GM12878 (cell line): ENCODE results near the gene GPX7. TPM values are rescaled to one million over a fixed set of nuclear protein-coding genes. Genes with fewer than 3 reads are reported as not detected.
A peak's percentile ranks its signal among the peaks of the same experiment; 100 is the strongest.

ENCODE experiments used
- ATAC-seq: fragments of 200-7000 bp; cut with Tn5 transposase; 3 replicates; pipeline ENCODE4 v1.9.1; 2020; ENCODE audit warnings: mild to moderate bottlenecking, moderate library complexity
- BruUV-seq: library from RNA; stranded (reverse); fragments of 400-500 nt; replicated peaks from 2 replicates; lab custom pipeline; 2021; lab: Mats Ljungman, UMichigan
- CTCF ChIA-PET: fragments of 300-600 bp; sonication (Branson Sonifier 250); formaldehyde crosslinking; extraction: SDS; loops from one replicate; lab custom pipeline; 2021; ENCODE audit warnings: inconsistent platforms; lab: Yijun Ruan, JAX
- POLR2A ChIA-PET: fragments of 350-600 bp; formaldehyde crosslinking; extraction: SDS; loops from one replicate; lab custom pipeline; 2021; ENCODE audit warnings: inconsistent platforms; lab: Charles Lee
- RAD21 ChIA-PET: fragments of 300-600 bp; sonication (Branson Sonifier 250); formaldehyde crosslinking; loops from one replicate; lab custom pipeline; 2023; ENCODE audit warnings: antibody characterized with exemption; ENCODE audit not compliant: unreplicated experiment; lab: Charles Lee
- SMC1A ChIA-PET: fragments of 300-600 bp; sonication (Branson Sonifier 250); formaldehyde crosslinking; loops from one replicate; lab custom pipeline; 2023; ENCODE audit not compliant: unreplicated experiment, uncharacterized antibody; lab: Charles Lee
- DNase-seq: peaks from one replicate; pipeline ENCODE4 v3.0.0-alpha.2; 2011; ENCODE audit warnings: low read depth, low spot score
- FAIRE-seq: peaks from 3 replicates; lab custom pipeline; 2011; peaks lifted over from hg19 to GRCh38; lab: Jason Lieb, UNC
- H2AFZ ChIP-seq: 2 replicates; pipeline ENCODE4 v1.6.0; 2011; ENCODE audit warnings: low read depth, low read length, control low read depth; ENCODE audit not compliant: control insufficient read depth
- H3K27ac ChIP-seq: 2 replicates; pipeline ENCODE4 v1.5.1; 2011; ENCODE audit warnings: control low read depth; ENCODE audit not compliant: control insufficient read depth, insufficient read depth
- H3K27me3 ChIP-seq, 2 experiments: replicated peaks in 1 of 2; 2 replicates each; pipeline versions ENCODE4 v1.6.0 to v1.6.1; 2011; ENCODE audit warnings: low read length in 1 of 2; ENCODE audit not compliant: control insufficient read depth in 2 of 2, insufficient read depth in 2 of 2
- H3K36me3 ChIP-seq, 2 experiments: 2 replicates each; pipeline ENCODE4 v1.5.1; 2011; ENCODE audit warnings: low read length in 1 of 2; ENCODE audit not compliant: control insufficient read depth in 2 of 2, insufficient read depth in 2 of 2
- H3K4me1 ChIP-seq: 2 replicates; pipeline ENCODE4 v1.6.1; 2011; ENCODE audit warnings: mild to moderate bottlenecking, low read length, moderate library complexity, mixed read lengths; ENCODE audit not compliant: control insufficient read depth, insufficient read depth
- H3K4me2 ChIP-seq: 2 replicates; pipeline ENCODE4 v1.6.0; 2011; ENCODE audit warnings: control low read depth; ENCODE audit not compliant: control insufficient read depth, insufficient read depth
- H3K4me3 ChIP-seq: fragments of 200-600 bp; sonication (generic); 2 replicates; pipeline ENCODE4 v1.5.1; 2016
- H3K79me2 ChIP-seq: 2 replicates; pipeline ENCODE4 v1.6.0; 2011; ENCODE audit warnings: low read length; ENCODE audit not compliant: control insufficient read depth, insufficient read depth
- H3K9ac ChIP-seq: 2 replicates; pipeline ENCODE4 v1.8.0; 2011; ENCODE audit warnings: low read length, control low read depth, mixed read lengths; ENCODE audit not compliant: control insufficient read depth, insufficient read depth
- H3K9me3 ChIP-seq: replicated peaks from 3 replicates; pipeline ENCODE4 v1.5.1; 2011; ENCODE audit warnings: mild to moderate bottlenecking, low read length; ENCODE audit not compliant: control insufficient read depth, insufficient read depth
- H4K20me1 ChIP-seq: 2 replicates; pipeline ENCODE4 v1.6.0; 2011; ENCODE audit not compliant: control insufficient read depth, insufficient read depth
- CHD2 ChIP-seq: IDR thresholded peaks from 2 replicates; pipeline ENCODE4 v1.6.1; 2011; ENCODE audit warnings: low read depth, low read length, improper control_type of control experiment, borderline replicate concordance
- IKZF1 ChIP-seq: fragments of 450-650 bp; conservative IDR thresholded peaks from 2 replicates; pipeline ENCODE4 v1.6.1; 2017; ENCODE audit warnings: antibody characterized with exemption, mild to moderate bottlenecking
- KLF5 ChIP-seq: fragments of 450-650 bp; IDR thresholded peaks from 2 replicates; pipeline ENCODE4 v1.6.1; 2014; ENCODE audit warnings: mild to moderate bottlenecking; ENCODE audit not compliant: partially characterized antibody
- RAD51 ChIP-seq: fragments of 450-650 bp; IDR thresholded peaks from 2 replicates; pipeline ENCODE4 v1.6.1; 2016; ENCODE audit warnings: moderate library complexity, mild to moderate bottlenecking, inconsistent platforms
- RELA ChIP-seq: fragments of 450-650 bp; IDR thresholded peaks from 2 replicates; pipeline ENCODE4 v1.8.0; 2014; ENCODE audit warnings: borderline replicate concordance; ENCODE audit not compliant: partially characterized antibody
- SREBF1 ChIP-seq: IDR thresholded peaks from 2 replicates; pipeline ENCODE4 v1.6.1; 2012; ENCODE audit warnings: mild to moderate bottlenecking, low read length
- TBL1XR1 ChIP-seq: IDR thresholded peaks from 2 replicates; pipeline ENCODE4 v1.6.1; 2012; ENCODE audit warnings: low read depth, low read length, improper control_type of control experiment
- whole genome bisulfite sequencing: methylation state at CpG from one replicate; pipeline ENCODE4 v1.1.6; 2016; ENCODE audit warnings: low lambda C conversion rate; ENCODE audit not compliant: insufficient replicate concordance, insufficient coverage; ENCODE audit errors: missing lambda C conversion rate; 5-methylcytosine and 5-hydroxymethylcytosine counted together
- in situ Hi-C: fragments of 300-500 bp; cut with MboI; formaldehyde crosslinking; loops from 9 replicates; pipeline ENCODE4 v1.14.3; 2018; ENCODE audit warnings: mixed read lengths
- intact Hi-C: fragments of 100-400 bp; cut with micrococcal nuclease; formaldehyde crosslinking; loops from one replicate; pipeline ENCODE4 v1.14.2; 2022; ENCODE audit not compliant: unreplicated experiment
- polyA plus RNA-seq, 11 experiments: library from polyadenylated mRNA; depleted of rRNA in 4 of 11; unstranded in 6 of 11; stranded (reverse) in 5 of 11; fragments of >200 nt; fragmentation: Nextera tagmentation in 4 of 11; fragmentation: Illumina TruSeq in 1 of 11; extraction: Ambion mirVana in 4 of 11; extraction: Trizol in 1 of 11; gene quantifications; 1 replicate in 1 of 11; 2 replicates in 10 of 11; pipeline versions ENCODE4 v1.2.1 to v1.2.3, GENCODE V29; 2011 to 2016; ENCODE audit warnings: inconsistent platforms in 2 of 11, missing spikeins in 2 of 11, low read depth in 1 of 11
- total RNA-seq, 4 experiments: library from RNA; depleted of rRNA in 3 of 4; stranded (reverse); fragments of >200 nt in 3 of 4; fragmentation: Illumina TruSeq in 1 of 4; extraction: Trizol in 1 of 4; gene quantifications; 2 replicates each; pipeline versions ENCODE4 v1.2.1 to v1.2.3, GENCODE V29; 2013 to 2021
- TF ChIP-seq, protein P1 (sequence below): fragments of 450-650 bp; IDR thresholded peaks from 2 replicates; pipeline ENCODE4 v1.6.1; 2017; ENCODE audit warnings: borderline replicate concordance
- TF ChIP-seq, protein P2 (sequence below): fragments of 450-650 bp; IDR thresholded peaks from 2 replicates; pipeline ENCODE4 v1.6.1; 2017; ENCODE audit warnings: antibody characterized with exemption, mild to moderate bottlenecking, moderate library complexity
- TF ChIP-seq, protein P3 (sequence below): fragments of 450-650 bp; IDR thresholded peaks from 2 replicates; pipeline ENCODE4 v1.6.1; 2016; ENCODE audit warnings: mild to moderate bottlenecking

GPX7 gene
- total and polyA plus RNA-seq, 10 of the 15 experiments (the other 5 are each of a cell fraction or from before 2014, with no cell fraction given): 1.9 to 4.2 (median 2.5) TPM; not detected in 1

DNA sequence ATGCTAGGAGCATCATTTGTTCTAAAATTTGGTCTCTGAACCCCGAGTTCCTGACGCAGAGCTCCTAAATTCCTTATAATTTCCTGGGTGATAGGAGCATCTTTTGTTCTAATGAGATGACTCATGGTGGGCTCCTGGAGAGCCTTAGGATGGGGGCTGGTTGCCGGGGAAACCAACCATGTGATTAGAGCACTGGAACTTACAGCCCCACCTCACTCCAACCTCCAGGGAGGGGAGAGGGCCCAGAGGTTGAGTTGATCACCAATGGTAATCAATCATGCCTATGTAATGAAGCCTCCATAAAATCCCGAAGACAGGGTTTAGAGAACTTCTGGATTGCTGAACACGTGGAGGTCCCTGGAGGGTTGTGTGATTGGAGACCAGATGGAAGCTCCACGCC lies 38.5 kb downstream of the GPX7 start:
- Histone ChIP-seq H3K79me2 (no peaks in the 10 kb centered on the region), H3K9ac (no peak overlapping the region), H3K4me3 (no peak overlapping the region), H3K9me3 (no peaks in the 10 kb centered on the region), H3K27me3 (no peaks in the 10 kb centered on the region), H4K20me1 (no peaks in the 10 kb centered on the region), H3K27ac (no peak overlapping the region), H3K36me3 (no peaks in the 10 kb centered on the region), H3K4me1 (peaks cover 29% of the 10 kb centered on the region), H2AFZ (no peak overlapping the region), H3K4me2 (no peak overlapping the region)
- POLR2A ChIA-PET: interaction anchor here (0.5 to 1.4 kb wide), 5 partner anchors 17 to 1149 kb away, joined by 3 to 5 read pairs (median 3); no protein-coding TSS in a partner anchor
- intact Hi-C loops (no loop called here), in situ Hi-C loops (no loop called here)
- ATAC-seq (no peak), FAIRE-seq (no peak), DNase-seq (no peak)
- TF ChIP-seq, protein P1, sequence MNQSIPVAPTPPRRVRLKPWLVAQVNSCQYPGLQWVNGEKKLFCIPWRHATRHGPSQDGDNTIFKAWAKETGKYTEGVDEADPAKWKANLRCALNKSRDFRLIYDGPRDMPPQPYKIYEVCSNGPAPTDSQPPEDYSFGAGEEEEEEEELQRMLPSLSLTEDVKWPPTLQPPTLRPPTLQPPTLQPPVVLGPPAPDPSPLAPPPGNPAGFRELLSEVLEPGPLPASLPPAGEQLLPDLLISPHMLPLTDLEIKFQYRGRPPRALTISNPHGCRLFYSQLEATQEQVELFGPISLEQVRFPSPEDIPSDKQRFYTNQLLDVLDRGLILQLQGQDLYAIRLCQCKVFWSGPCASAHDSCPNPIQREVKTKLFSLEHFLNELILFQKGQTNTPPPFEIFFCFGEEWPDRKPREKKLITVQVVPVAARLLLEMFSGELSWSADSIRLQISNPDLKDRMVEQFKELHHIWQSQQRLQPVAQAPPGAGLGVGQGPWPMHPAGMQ: no peak
- TF ChIP-seq KLF5: no peak
- WGBS: 88% methylated on average over 6 of the region's 6 CpGs
- BruUV-seq: no TSS peak
- RAD21 ChIA-PET: interaction anchor here (0.6 to 1.6 kb wide), 3 partner anchors 19 to 237 kb away, joined by 3 to 4 read pairs (median 4); partner anchors contain the start of genes ORC1 and PRPF38A
- SMC1A ChIA-PET: interaction anchor here (1.5 to 3.2 kb wide), 3 partner anchors 10 to 37 kb away, joined by 6 to 15 read pairs (median 10); no protein-coding TSS in a partner anchor
- CTCF ChIA-PET: interaction anchor here (0.7 to 0.9 kb wide), 2 partner anchors 8 to 73 kb away, joined by 3 read pairs; no protein-coding TSS in a partner anchor

GRCh38 chr1:52641307-52641706 lies 39.1 kb downstream of the GPX7 start:
- Histone ChIP-seq H3K9me3 (no peaks in the 10 kb centered on the region), H3K4me2 (no peak overlapping the region), H2AFZ (no peak overlapping the region; the same call in 1 of the 2 replicates), H3K36me3 (no peaks in the 10 kb centered on the region), H3K27ac (no peak overlapping the region), H3K9ac (no peak overlapping the region), H3K79me2 (no peaks in the 10 kb centered on the region), H3K4me3 (no peak overlapping the region), H4K20me1 (no peaks in the 10 kb centered on the region), H3K4me1 (peaks cover 28% of the 10 kb centered on the region), H3K27me3 (no peaks in the 10 kb centered on the region)
- 11% methylated on average over 4 of the region's 4 CpGs for WGBS
- FAIRE-seq (no peak), ATAC-seq (0 out of 3 replicates have a peak, but pooled peaks have one; percentile 4), DNase-seq (no peak)
- CTCF ChIA-PET: interaction anchor here (0.7 to 1.4 kb wide), 3 partner anchors 8 to 73 kb away, joined by 3 read pairs; no protein-coding TSS in a partner anchor
- no TSS peak for BruUV-seq
- RAD21 ChIA-PET: interaction anchor here (0.6 to 1.6 kb wide), 6 partner anchors 18 to 237 kb away, joined by 3 to 4 read pairs (median 3); partner anchors contain the start of genes ORC1, PRPF38A and TUT4
- POLR2A ChIA-PET: interaction anchor here (1.1 to 1.5 kb wide), 5 partner anchors 13 to 20 kb away, joined by 3 to 4 read pairs (median 3); no protein-coding TSS in a partner anchor
- in situ Hi-C loops (no loop called here), intact Hi-C loops (no loop called here)
- SMC1A ChIA-PET: interaction anchor here (0.8 to 3.2 kb wide), 4 partner anchors 10 to 38 kb away, joined by 5 to 15 read pairs (median 8); no protein-coding TSS in a partner anchor
- TF ChIP-seq RELA (peak; percentile 26), CHD2 (no peak), SREBF1 (no peak), IKZF1 (0 out of 2 replicates have a peak, but pooled peaks have one; percentile 38), TBL1XR1 (no peak), RAD51 (peak; percentile 46; the same call in 1 of the 2 replicates)
- TF ChIP-seq, protein P2, sequence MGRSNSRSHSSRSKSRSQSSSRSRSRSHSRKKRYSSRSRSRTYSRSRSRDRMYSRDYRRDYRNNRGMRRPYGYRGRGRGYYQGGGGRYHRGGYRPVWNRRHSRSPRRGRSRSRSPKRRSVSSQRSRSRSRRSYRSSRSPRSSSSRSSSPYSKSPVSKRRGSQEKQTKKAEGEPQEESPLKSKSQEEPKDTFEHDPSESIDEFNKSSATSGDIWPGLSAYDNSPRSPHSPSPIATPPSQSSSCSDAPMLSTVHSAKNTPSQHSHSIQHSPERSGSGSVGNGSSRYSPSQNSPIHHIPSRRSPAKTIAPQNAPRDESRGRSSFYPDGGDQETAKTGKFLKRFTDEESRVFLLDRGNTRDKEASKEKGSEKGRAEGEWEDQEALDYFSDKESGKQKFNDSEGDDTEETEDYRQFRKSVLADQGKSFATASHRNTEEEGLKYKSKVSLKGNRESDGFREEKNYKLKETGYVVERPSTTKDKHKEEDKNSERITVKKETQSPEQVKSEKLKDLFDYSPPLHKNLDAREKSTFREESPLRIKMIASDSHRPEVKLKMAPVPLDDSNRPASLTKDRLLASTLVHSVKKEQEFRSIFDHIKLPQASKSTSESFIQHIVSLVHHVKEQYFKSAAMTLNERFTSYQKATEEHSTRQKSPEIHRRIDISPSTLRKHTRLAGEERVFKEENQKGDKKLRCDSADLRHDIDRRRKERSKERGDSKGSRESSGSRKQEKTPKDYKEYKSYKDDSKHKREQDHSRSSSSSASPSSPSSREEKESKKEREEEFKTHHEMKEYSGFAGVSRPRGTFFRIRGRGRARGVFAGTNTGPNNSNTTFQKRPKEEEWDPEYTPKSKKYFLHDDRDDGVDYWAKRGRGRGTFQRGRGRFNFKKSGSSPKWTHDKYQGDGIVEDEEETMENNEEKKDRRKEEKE: no peak
- TF ChIP-seq, protein P3, sequence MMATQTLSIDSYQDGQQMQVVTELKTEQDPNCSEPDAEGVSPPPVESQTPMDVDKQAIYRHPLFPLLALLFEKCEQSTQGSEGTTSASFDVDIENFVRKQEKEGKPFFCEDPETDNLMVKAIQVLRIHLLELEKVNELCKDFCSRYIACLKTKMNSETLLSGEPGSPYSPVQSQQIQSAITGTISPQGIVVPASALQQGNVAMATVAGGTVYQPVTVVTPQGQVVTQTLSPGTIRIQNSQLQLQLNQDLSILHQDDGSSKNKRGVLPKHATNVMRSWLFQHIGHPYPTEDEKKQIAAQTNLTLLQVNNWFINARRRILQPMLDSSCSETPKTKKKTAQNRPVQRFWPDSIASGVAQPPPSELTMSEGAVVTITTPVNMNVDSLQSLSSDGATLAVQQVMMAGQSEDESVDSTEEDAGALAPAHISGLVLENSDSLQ: peak; percentile 64; the same call in 1 of the 2 replicates
